ENCODE results near the gene SLC25A22.

SLC25A22 gene

GRCh38 chr11:742571-743201 is 55.4 kb downstream of the SLC25A22 start:
- no peak for DNase-seq

- no peak for DNase-seq
Measured at GRCh38 chr11:742156-742546, 55.9 kb downstream of the SLC25A22 start.

Measured in activated CD4-positive, alpha-beta T cell treated with anti-CD3 and anti-CD28 coated beads, Interleukin-2, amount 50 U/mL, for 48 hours (primary cell).